ENCODE results near the gene RAB6B. TPM values are rescaled to one million over a fixed set of nuclear protein-coding genes. Genes with fewer than 3 reads are reported as not detected.

RAB6B gene
- total RNA-seq, 1 experiment from 2014 or later: 0.52 TPM

DNA sequence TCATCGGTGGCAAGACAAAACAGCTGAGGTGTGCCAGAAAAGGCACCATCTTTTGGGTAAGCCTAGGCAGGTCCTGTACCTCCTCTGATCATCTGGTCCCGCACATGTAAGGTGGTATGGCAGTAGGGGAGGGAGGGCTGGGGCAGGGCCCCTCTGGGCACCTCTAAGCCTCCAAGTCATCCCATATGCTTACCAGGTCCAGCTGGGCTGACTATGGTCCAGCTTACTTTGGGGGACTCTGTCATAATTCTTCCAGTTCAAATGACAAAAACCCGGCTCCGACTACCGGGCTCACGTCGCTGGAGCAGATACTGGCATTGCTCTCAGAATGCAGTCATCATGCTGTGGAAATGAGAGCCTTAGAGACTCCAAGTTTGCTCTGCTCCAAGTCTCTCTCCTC, 1.9 kb upstream of the RAB6B start:
- TF ChIP-seq EZH2 (IDR thresholded peaks at IDR 0.05; ENCODE audit: low read depth) (no peak), CTCF (conservative IDR thresholded peaks at IDR 0.05) (no peak)
- no peak overlapping the region for H3K27ac ChIP-seq
- H3F3A ChIP-seq (ENCODE audit: insufficient read depth, low read depth): no peaks in the 10 kb centered on the region
- no peak overlapping the region for H3K4me3 ChIP-seq
- POLR2A ChIA-PET (ENCODE audit: unreplicated experiment): no interaction called here
- no peaks in the 10 kb centered on the region for H3K9me2 ChIP-seq (ENCODE audit: insufficient read depth)
- DNase-seq: no peak
- CTCF ChIA-PET: no interaction called here
- intact Hi-C loops (cut with micrococcal nuclease; ENCODE audit: unreplicated experiment): no loop called here
- H3K79me2 ChIP-seq (ENCODE audit: low read depth): no peaks in the 10 kb centered on the region
- 0 out of 2 replicates have a peak, but pooled peaks cover 8% of the 10 kb centered on the region for H3K27me3 ChIP-seq (ENCODE audit: insufficient read depth, low read depth)
- no TSS peak for BruUV-seq (replicated peaks)
- no peak overlapping the region for H2AFZ ChIP-seq
- H4K20me1 ChIP-seq (ENCODE audit: insufficient read depth): no peaks in the 10 kb centered on the region
- H3K36me3 ChIP-seq (ENCODE audit: low read depth): no peaks in the 10 kb centered on the region
- H3K4me1 ChIP-seq (replicated peaks; ENCODE audit: insufficient read depth): no peaks in the 10 kb centered on the region
- no peaks in the 10 kb centered on the region for H3K9me3 ChIP-seq (ENCODE audit: insufficient read depth, low read depth)
- H3K4me2 ChIP-seq: no peak overlapping the region

- DNase-seq: no peak
- Histone ChIP-seq H3K27ac (no peak overlapping the region), H3F3A (ENCODE audit: insufficient read depth, low read depth) (no peaks in the 10 kb centered on the region), H3K4me1 (replicated peaks; ENCODE audit: insufficient read depth) (no peaks in the 10 kb centered on the region), H3K9me3 (ENCODE audit: insufficient read depth, low read depth) (no peaks in the 10 kb centered on the region), H3K27me3 (ENCODE audit: insufficient read depth, low read depth) (0 out of 2 replicates have a peak, but pooled peaks cover 8% of the 10 kb centered on the region), H3K36me3 (ENCODE audit: low read depth) (no peaks in the 10 kb centered on the region), H2AFZ (no peak overlapping the region), H3K9me2 (ENCODE audit: insufficient read depth) (no peaks in the 10 kb centered on the region), H4K20me1 (ENCODE audit: insufficient read depth) (no peaks in the 10 kb centered on the region), H3K79me2 (ENCODE audit: low read depth) (no peaks in the 10 kb centered on the region), H3K4me3 (no peak overlapping the region), H3K4me2 (no peak overlapping the region)
- ChIA-PET CTCF (no interaction called here), POLR2A (ENCODE audit: unreplicated experiment) (interaction anchor here (0.6 kb wide), 1 partner anchor 220 kb away, joined by 6 read pairs; no protein-coding TSS in a partner anchor)
- BruUV-seq (replicated peaks): no TSS peak
- TF ChIP-seq CTCF (conservative IDR thresholded peaks at IDR 0.05) (no peak), EZH2 (IDR thresholded peaks at IDR 0.05; ENCODE audit: low read depth) (no peak)
- intact Hi-C loops (cut with micrococcal nuclease; ENCODE audit: unreplicated experiment): no loop called here
Measured at GRCh38 chr3:133896002-133896761, 500 bp upstream of the RAB6B start.

DNA sequence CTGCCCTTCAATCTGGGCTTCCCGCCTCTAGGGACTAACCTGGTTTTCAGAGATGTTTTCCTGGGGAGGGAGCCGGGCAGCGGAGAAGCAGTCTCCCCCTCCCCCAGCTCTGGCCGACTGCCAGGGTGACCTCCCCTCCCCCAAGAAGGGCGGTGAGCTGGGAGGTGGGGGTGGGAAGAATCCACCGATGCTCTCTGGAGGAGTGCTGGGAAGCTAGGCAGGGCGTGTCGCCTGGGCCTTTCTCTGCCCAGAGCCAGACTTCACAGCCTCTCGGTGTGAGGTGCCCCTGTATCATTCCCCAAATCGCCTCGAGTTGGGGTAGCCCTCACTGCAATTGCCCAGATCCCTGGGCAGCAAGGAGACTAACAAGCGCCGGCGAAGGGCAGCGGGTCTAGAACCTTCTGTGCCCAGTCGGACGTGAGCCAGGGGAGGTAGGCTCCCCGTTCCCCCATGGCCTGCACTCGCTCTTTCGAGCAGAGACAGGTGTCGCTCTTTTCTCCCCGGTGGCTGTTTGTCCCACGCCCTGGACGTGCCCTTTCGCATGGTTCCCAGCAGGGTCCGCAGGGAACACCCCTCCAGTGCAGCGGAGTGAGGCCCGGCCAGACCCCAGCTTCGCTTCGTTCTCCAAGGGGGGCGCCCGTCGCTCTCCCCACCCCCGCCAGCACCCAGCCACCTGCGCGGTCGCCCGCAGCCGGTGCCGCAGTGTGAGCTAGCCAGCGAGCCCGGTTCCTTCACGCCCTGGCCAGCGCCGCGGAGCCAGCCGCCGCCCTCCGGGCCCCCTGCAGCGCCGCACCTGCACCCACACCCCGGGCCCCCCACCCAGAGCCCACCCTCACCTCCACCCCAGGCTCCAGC, 1.1 kb downstream of the RAB6B start:
- Histone ChIP-seq H3K79me2 (ENCODE audit: low read depth) (no peaks in the 10 kb centered on the region), H2AFZ (no peak overlapping the region), H3F3A (ENCODE audit: insufficient read depth, low read depth) (no peaks in the 10 kb centered on the region), H3K4me3 (no peak overlapping the region), H3K36me3 (ENCODE audit: low read depth) (no peaks in the 10 kb centered on the region), H3K9me3 (ENCODE audit: insufficient read depth, low read depth) (no peaks in the 10 kb centered on the region), H3K4me1 (replicated peaks; ENCODE audit: insufficient read depth) (no peaks in the 10 kb centered on the region), H3K4me2 (no peak overlapping the region), H3K27ac (no peak overlapping the region), H4K20me1 (ENCODE audit: insufficient read depth) (no peaks in the 10 kb centered on the region), H3K27me3 (ENCODE audit: insufficient read depth, low read depth) (0 out of 2 replicates have a peak, but pooled peaks cover 8% of the 10 kb centered on the region), H3K9me2 (ENCODE audit: insufficient read depth) (no peaks in the 10 kb centered on the region)
- POLR2A ChIA-PET (ENCODE audit: unreplicated experiment): no interaction called here
- DNase-seq: no peak
- CTCF ChIA-PET: no interaction called here
- BruUV-seq (replicated peaks): no TSS peak
- intact Hi-C loops (cut with micrococcal nuclease; ENCODE audit: unreplicated experiment): no loop called here
- no peak for TF ChIP-seq CTCF (conservative IDR thresholded peaks at IDR 0.05)
- no peak for TF ChIP-seq EZH2 (IDR thresholded peaks at IDR 0.05; ENCODE audit: low read depth)

Measured in PC-9 (cell line).